K562 (cell line): ENCODE measurements around the gene DALRD3. TPM values are rescaled to one million over a fixed set of nuclear protein-coding genes. Genes with fewer than 3 reads are reported as not detected.

Experiments
- BRD9 ChIP-seq: fragments of 450-650 bp; IDR thresholded peaks from 2 replicates; pipeline ENCODE4 v1.6.1; 2018; ENCODE audit warnings: low read depth; ENCODE audit not compliant: partially characterized antibody
- ETV1 ChIP-seq: fragments of 450-650 bp; conservative IDR thresholded peaks from 2 replicates; pipeline ENCODE4 v1.6.1; 2016; ENCODE audit warnings: missing genetic modification characterization, control low read depth, low read depth, missing compliant biosample characterization
- FOXJ3 ChIP-seq: sonication (generic); formaldehyde crosslinking; IDR thresholded peaks from 2 replicates; pipeline ENCODE4 v1.4.0; 2020; ENCODE audit warnings: mild to moderate bottlenecking, missing genetic modification reagents
- HDAC2 ChIP-seq: fragments of 450-650 bp; IDR thresholded peaks from 2 replicates; pipeline ENCODE4 v1.6.1; 2016; ENCODE audit warnings: mild to moderate bottlenecking
- SMARCE1 ChIP-seq: fragments of 450-650 bp; IDR thresholded peaks from 2 replicates; pipeline ENCODE4 v1.7.1; 2016; ENCODE audit warnings: mild to moderate bottlenecking
- ZBTB40 ChIP-seq, 2 experiments: fragments of 450-650 bp in 1 of 2; sonication (generic) in 1 of 2; formaldehyde crosslinking in 1 of 2; IDR thresholded peaks; 2 replicates each; pipeline versions ENCODE4 v1.7.1 to v1.9.0; 2016 to 2022; ENCODE audit warnings: inconsistent platforms in 1 of 2, mild to moderate bottlenecking in 1 of 2, missing genetic modification reagents in 1 of 2
- ZKSCAN3 ChIP-seq: fragments of 250-450 bp; sonication (Bioruptor Pico); IDR thresholded peaks from 2 replicates; pipeline ENCODE4 v1.4.0; 2020
- ZNF165 ChIP-seq: fragments of 250-450 bp; sonication (Bioruptor Pico); IDR thresholded peaks from 2 replicates; pipeline ENCODE4 v1.4.0; 2020; ENCODE audit warnings: borderline replicate concordance
- ZNF184 ChIP-seq: sonication (generic); formaldehyde crosslinking; IDR thresholded peaks from 2 replicates; pipeline ENCODE4 v1.5.0; 2020; ENCODE audit warnings: missing genetic modification reagents
- ZNF263 ChIP-seq: sonication (generic); formaldehyde crosslinking; IDR thresholded peaks from 2 replicates; pipeline ENCODE4 v1.8.0; 2022; ENCODE audit warnings: mild to moderate bottlenecking, missing genetic modification reagents, borderline replicate concordance
- ZNF518B ChIP-seq: fragments of 250-450 bp; sonication (Bioruptor Pico); IDR thresholded peaks from 2 replicates; pipeline ENCODE4 v1.5.0; 2021; ENCODE audit warnings: mild to moderate bottlenecking, moderate library complexity
- ZNF766 ChIP-seq: fragments of 200-800 bp; sonication (Bioruptor generic); conservative IDR thresholded peaks from 2 replicates; pipeline ENCODE4 v1.6.1; 2016; ENCODE audit warnings: missing genetic modification characterization, missing compliant biosample characterization
- polyA plus RNA-seq, 8 experiments: library from polyadenylated mRNA; depleted of rRNA in 4 of 8; stranded (reverse) in 5 of 8; unstranded in 3 of 8; fragments of >200 nt; fragmentation: Nextera tagmentation in 2 of 8; fragmentation: Illumina TruSeq in 1 of 8; extraction: Ambion mirVana in 2 of 8; extraction: Trizol in 1 of 8; gene quantifications; 2 replicates each; pipeline versions ENCODE4 v1.2.1 to v1.2.3, GENCODE V29; 2011 to 2014; ENCODE audit warnings: inconsistent platforms in 1 of 8, missing spikeins in 1 of 8
- total RNA-seq, 7 experiments: library from RNA; depleted of rRNA in 6 of 7; stranded (reverse); fragments of >200 nt in 6 of 7; fragmentation: Illumina TruSeq in 2 of 7; extraction: Trizol in 2 of 7; gene quantifications; 2 replicates each; pipeline versions ENCODE4 v1.2.1 to v1.2.3, GENCODE V29; 2011 to 2021; ENCODE audit warnings: low replicate concordance in 1 of 7

DALRD3 gene
- total and polyA plus RNA-seq, 9 of the 15 experiments (the other 6 are each of a cell fraction or from before 2014, with no cell fraction given): 6.6 to 31.3 (median 14.4) TPM

GRCh38 chr3:49007068-49007770 is 11.2 kb downstream of the DALRD3 start, which contains the start of gene WDR6 (continued):
- TF ChIP-seq ZBTB40 (IDR thresholded peaks at IDR 0.05): no peak
- no peak for TF ChIP-seq ZBTB40 (CRISPR knock-in tag; IDR thresholded peaks at IDR 0.05)
- no peak for TF ChIP-seq ETV1 (tag)
- TF ChIP-seq ZNF263: no peak
- no peak for TF ChIP-seq FOXJ3 (CRISPR knock-in tag)
- TF ChIP-seq SMARCE1: peak; percentile 63; the same call in 1 of the 2 replicates
- no peak for TF ChIP-seq ZNF165
- TF ChIP-seq ZNF766 (CRISPR knock-in tag): 0 out of 2 replicates have a peak, but pooled peaks have one; percentile 43
- no peak for TF ChIP-seq ZKSCAN3 (CRISPR knock-in tag)
- TF ChIP-seq ZNF518B (CRISPR knock-in tag): no peak
- peak; percentile 79 for TF ChIP-seq HDAC2
- no peak for TF ChIP-seq ZNF184
- TF ChIP-seq BRD9: peak; percentile 87
